ENCODE measurements around the gene CCNJ.

The CCNJ gene

GRCh38 chr10:96053985-96054384, 10.6 kb downstream of the CCNJ start:
- in situ Hi-C loops (cut with HindIII; ENCODE audit: low sequenced_read_pairs), result no loop called here

DNA sequence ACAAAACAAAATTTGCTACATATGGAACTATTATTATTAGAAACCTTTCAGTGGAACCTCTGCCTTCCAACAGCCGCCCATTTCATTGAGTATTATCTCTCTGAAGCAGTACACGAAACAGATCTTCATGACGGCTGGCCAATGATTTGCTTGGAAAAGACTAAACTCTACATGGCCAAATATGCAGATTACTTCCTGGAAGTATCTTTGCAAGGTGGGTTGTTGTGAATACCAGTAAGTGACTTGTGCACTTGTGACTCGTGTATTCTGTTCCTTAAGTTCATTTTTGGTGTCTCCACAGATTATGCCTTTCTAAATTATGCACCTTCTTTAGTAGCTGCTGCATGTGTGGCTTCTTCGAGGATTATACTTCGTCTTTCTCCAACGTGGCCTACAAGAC, 13.4 kb downstream of the CCNJ start:
- in situ Hi-C loops (cut with HindIII; ENCODE audit: low sequenced_read_pairs), result no loop called here

DNA sequence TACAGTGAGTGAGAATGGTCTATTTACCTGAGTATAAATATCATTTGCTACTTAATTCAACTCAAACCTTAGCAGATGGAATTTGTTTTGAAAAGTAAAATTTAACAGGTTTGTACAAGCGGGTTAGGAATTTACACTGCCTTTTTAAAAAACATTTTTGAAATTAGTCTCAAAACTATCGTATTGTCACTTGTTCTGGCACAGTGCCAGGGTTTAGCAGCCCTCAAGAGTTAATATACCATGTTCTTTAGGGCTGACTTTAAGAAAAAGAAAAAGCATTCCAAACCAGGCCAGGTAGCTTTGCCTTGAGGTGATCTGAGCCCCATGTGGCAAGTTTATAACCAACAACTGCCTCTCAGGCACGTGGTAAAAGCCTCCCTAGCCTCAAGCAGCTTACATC, 17.8 kb downstream of the CCNJ start:
- in situ Hi-C loops (cut with HindIII; ENCODE audit: low sequenced_read_pairs), result no loop called here

- in situ Hi-C loops (cut with HindIII; ENCODE audit: low sequenced_read_pairs), result no loop called here
Measured at GRCh38 chr10:96072674-96073073, 29.3 kb downstream of the CCNJ start.

DNA sequence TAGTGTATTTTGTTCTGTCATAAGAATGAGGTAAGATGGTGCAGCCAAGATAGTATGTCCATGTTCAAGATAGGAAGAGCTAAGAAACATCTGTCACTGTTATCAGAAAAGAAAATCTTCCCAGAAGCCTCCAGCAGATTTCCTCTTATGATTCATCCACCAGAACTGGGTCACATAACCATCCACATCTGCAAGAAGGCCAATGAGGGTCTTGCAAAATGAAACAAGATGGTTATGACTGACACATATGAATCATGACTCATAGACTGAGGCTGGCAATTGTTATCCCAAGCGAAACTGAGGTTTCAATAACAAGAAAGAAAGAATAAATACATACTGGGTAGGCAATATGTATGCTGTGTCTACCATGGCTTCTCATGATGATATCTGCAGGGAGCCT, 30.3 kb downstream of the CCNJ start:
- in situ Hi-C loops (cut with HindIII; ENCODE audit: low sequenced_read_pairs), result no loop called here

DNA sequence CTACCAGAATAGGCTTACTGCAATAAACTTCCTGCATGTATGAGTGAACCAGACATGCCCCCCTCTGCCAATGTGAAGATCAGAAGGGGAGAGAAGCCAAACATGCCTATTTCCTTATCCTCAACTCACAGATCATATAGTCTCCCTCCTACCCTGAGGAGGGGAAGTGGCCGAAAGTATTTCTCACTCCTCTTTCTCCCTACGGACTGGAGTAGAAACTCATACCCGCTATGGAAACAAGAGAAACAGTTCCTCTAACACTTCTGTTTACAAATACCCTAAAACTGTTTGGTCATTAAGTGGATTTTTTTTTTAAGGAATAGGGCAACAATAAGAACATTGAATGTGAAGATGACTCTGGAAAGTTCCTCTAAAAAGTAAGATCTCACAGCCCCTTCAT, 31.4 kb downstream of the CCNJ start:
- in situ Hi-C loops (cut with HindIII; ENCODE audit: low sequenced_read_pairs), result no loop called here

DNA sequence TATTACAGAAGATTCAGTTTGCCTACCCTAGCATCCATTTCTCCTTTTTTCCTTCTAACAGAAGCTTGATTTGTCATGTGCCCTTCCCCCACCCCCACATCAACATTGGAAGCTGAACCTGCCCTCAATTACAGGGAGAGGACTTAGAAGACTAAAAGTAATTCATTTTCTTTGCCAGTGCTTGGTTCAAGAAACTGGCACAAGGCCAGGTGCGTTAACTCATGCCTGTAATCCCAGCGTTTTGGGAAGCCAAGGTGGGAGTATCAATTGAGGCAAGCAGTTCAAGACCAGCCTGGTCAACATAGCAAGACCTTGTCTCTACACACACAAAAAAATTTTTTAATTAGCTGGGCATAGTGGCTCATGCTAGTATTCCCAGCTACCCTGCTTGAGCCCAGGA, 32.6 kb downstream of the CCNJ start:
- in situ Hi-C loops (cut with HindIII; ENCODE audit: low sequenced_read_pairs), result no loop called here

- in situ Hi-C loops (cut with HindIII; ENCODE audit: low sequenced_read_pairs), result no loop called here
Measured at GRCh38 chr10:96077156-96077555, 33.8 kb downstream of the CCNJ start.

- in situ Hi-C loops (cut with HindIII; ENCODE audit: low sequenced_read_pairs), result no loop called here
Measured at GRCh38 chr10:96082153-96082552, 38.8 kb downstream of the CCNJ start.

GRCh38 chr10:96082748-96083147, 39.4 kb downstream of the CCNJ start:
- in situ Hi-C loops (cut with HindIII; ENCODE audit: low sequenced_read_pairs), result no loop called here

GRCh38 chr10:96089116-96089515, 45.7 kb downstream of the CCNJ start:
- in situ Hi-C loops (cut with HindIII; ENCODE audit: low sequenced_read_pairs), result no loop called here

DNA sequence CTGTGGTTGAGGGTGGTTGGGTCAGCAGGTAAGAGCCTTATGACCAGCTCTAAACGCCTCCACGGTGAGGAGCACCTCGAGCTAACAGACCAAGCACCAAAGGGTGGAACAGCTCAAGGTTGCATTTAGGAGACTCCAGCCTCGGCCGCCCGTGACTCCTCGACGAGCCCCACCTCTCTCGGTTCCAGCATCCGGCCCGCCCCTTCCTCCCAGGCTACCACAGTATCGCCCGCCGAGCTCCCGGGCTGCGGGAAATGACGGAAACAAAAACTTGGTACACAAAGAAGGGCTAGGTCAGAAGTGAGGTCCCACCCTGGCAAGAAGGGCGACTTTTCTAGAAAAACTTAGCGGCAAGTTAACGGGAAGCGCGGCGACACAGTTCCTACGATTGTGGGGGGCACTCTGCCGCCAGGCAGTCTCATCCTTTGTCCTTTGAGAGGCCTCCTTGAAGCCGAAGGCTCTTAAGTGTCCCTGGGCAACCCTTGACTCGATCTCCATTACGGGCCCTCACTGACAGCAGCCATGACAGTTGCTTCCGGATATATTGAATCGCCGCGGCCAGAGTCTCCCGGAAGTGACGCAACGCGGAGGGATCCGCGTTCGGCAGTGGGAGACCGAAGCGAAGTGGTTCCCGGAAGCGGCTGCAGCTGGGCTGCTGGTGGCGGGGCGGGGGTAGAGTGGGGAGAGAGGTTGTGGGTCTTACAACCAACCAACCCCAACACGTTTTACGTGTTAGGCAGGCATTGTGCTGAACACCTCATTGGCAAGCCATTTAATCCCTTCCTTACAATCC, 46.5 kb downstream of the CCNJ start:
- in situ Hi-C loops (cut with HindIII; ENCODE audit: low sequenced_read_pairs), result no loop called here

DNA sequence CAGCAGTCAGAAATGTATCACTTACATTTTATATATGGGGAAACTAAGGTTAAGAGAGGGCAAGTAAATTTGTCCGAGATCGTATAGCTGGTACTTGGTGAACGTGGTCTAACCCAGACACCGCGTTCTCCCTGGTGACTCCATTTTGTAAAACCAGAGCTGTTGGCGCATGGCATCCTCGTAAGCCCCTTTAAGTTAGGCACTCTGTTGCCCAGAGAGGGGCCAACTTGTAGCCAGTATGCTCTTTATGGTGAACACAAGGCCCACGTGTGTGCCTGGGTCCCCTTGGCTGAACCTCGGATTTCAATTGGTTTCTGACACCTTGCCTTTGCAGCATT, 47.0 kb downstream of the CCNJ start:
- in situ Hi-C loops (cut with HindIII; ENCODE audit: low sequenced_read_pairs), result no loop called here

GRCh38 chr10:96092999-96093767, 49.8 kb downstream of the CCNJ start:
- in situ Hi-C loops (cut with HindIII; ENCODE audit: low sequenced_read_pairs), result no loop called here

GRCh38 chr10:96093948-96094347, 50.6 kb downstream of the CCNJ start:
- in situ Hi-C loops (cut with HindIII; ENCODE audit: low sequenced_read_pairs), result no loop called here

DNA sequence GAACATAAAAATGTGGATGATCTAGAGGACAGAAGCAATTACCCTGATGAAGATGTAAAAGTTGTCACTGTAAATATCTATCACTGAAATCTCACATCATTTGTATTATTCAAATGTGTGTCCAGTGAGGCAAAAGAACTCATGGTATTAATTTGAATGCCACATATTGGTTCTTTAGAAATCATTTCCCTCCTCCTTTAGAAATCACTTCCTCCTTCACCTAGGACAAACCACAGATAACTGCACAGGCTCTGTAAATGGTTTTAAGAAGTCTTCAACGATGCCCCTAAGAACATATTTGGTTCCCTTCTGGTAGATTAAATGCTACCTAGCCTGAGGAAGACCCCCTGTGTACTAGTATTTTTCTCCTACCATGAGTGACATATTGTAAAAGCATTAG, 53.6 kb downstream of the CCNJ start:
- in situ Hi-C loops (cut with HindIII; ENCODE audit: low sequenced_read_pairs), result no loop called here

DNA sequence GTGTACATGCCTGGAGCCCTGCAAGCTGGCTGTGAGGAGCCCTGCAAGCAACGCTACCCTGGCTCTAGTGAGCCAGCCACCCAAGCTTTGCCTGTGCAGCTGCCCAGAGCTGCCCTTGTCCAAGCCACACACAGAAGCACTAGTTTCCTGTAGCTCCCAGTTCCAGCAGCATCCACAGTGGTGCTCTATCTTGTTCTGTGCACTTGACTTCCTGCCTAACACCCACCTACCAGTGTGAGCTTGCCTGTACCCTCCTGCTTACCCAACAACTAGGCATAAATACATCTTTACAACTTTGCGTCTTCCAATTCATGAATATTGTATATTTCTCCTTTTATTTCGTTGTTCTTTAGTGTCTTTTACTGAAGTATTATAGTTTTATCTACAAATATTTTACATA, 54.5 kb downstream of the CCNJ start:
- in situ Hi-C loops (cut with HindIII; ENCODE audit: low sequenced_read_pairs), result no loop called here

- in situ Hi-C loops (cut with HindIII; ENCODE audit: low sequenced_read_pairs), result no loop called here
Measured at GRCh38 chr10:96107623-96108038, 64.2 kb downstream of the CCNJ start.
